ENCODE results near the gene ICE1. TPM values are rescaled to one million over a fixed set of nuclear protein-coding genes. Genes with fewer than 3 reads are reported as not detected.
"Not testable (repeated sequence)": the region's sequence is repeated elsewhere in the genome, so short reads cannot be mapped to it uniquely, and the experiment has no call there.

Gene ICE1
- total RNA-seq, 1 experiment from 2014 or later: 30.6 TPM

GRCh38 chr5:5394384-5394986 lies 28.0 kb upstream of the ICE1 start:
- H3K4me1 ChIP-seq; H3K4me3 Mint-ChIP-seq (ENCODE audit: unreplicated experiment); H3K27ac Mint-ChIP-seq (ENCODE audit: unreplicated experiment); CTCF ChIA-PET; POLR2A ChIA-PET; H3K9me3 Mint-ChIP-seq (ENCODE audit: unreplicated experiment); H3K9me3 ChIP-seq; BruUV-seq (replicated peaks); H3K36me3 ChIP-seq (ENCODE audit: control insufficient read depth, insufficient read depth, low read length); H3K36me3 Mint-ChIP-seq (ENCODE audit: insufficient read depth, unreplicated experiment); H3K4me1 Mint-ChIP-seq (ENCODE audit: low read depth, unreplicated experiment); H3K4me3 ChIP-seq (ENCODE audit: low read depth, low read length); intact Hi-C loops (cut with micrococcal nuclease; ENCODE audit: unreplicated experiment); H3K27me3 Mint-ChIP-seq (ENCODE audit: insufficient read depth, unreplicated experiment); H3K27me3 ChIP-seq (replicated peaks; ENCODE audit: control insufficient read depth, insufficient read depth, low read length): not testable (repeated sequence)
- DNase-seq: peak in 1 of 2 experiments; percentile 64
- TF ChIP-seq CTCF (IDR thresholded peaks at IDR 0.05; ENCODE audit: insufficient read depth in 1 of 2, low read depth in 1 of 2, low read length in 1 of 2, severe bottlenecking in 1 of 2, unreplicated experiment in 1 of 2): peak; percentile 48 to 57

DNA sequence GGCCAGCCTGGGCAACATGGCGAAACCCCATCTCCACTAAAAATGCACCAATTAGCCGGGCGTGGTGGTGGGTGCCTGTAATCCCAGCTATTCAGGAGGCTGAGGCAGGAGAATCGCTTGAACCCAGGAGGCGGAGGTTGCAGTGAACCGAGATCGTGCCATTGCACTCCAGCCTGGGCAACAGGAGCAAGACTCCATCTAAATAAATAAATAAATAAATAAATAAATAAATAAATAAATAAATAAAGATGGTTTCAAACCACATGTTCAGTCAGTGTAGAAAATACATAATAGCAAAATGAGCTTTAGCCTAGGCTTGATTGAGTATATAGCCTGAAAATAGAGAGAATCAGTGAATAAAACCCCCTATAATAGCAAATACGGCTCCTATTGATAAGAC lies 27.4 kb upstream of the ICE1 start:
- H3K9me3 ChIP-seq; H3K4me3 ChIP-seq (ENCODE audit: low read depth, low read length); H3K36me3 ChIP-seq (ENCODE audit: control insufficient read depth, insufficient read depth, low read length); H3K4me1 ChIP-seq; H3K4me3 Mint-ChIP-seq (ENCODE audit: unreplicated experiment); H3K4me1 Mint-ChIP-seq (ENCODE audit: low read depth, unreplicated experiment); intact Hi-C loops (cut with micrococcal nuclease; ENCODE audit: unreplicated experiment); BruUV-seq (replicated peaks); POLR2A ChIA-PET; CTCF ChIA-PET; H3K27me3 Mint-ChIP-seq (ENCODE audit: insufficient read depth, unreplicated experiment); DNase-seq; H3K27ac Mint-ChIP-seq (ENCODE audit: unreplicated experiment); H3K36me3 Mint-ChIP-seq (ENCODE audit: insufficient read depth, unreplicated experiment); H3K27me3 ChIP-seq (replicated peaks; ENCODE audit: control insufficient read depth, insufficient read depth, low read length): not testable (repeated sequence)
- peaks cover 14% of the 10 kb centered on the region for H3K9me3 Mint-ChIP-seq (ENCODE audit: unreplicated experiment)

GRCh38 chr5:5398071-5398470 lies 24.4 kb upstream of the ICE1 start:
- Mint-ChIP-seq H3K4me3 (ENCODE audit: unreplicated experiment) (no peak overlapping the region), H3K27ac (ENCODE audit: unreplicated experiment) (no peak overlapping the region), H3K9me3 (ENCODE audit: unreplicated experiment) (peaks cover 20% of the 10 kb centered on the region), H3K4me1 (ENCODE audit: low read depth, unreplicated experiment) (no peaks in the 10 kb centered on the region), H3K27me3 (ENCODE audit: insufficient read depth, unreplicated experiment) (no peaks in the 10 kb centered on the region), H3K36me3 (ENCODE audit: insufficient read depth, unreplicated experiment) (no peaks in the 10 kb centered on the region)
- Histone ChIP-seq H3K27me3 (replicated peaks; ENCODE audit: control insufficient read depth, insufficient read depth, low read length) (no peaks in the 10 kb centered on the region), H3K9me3 (no peaks in the 10 kb centered on the region), H3K4me1 (no peaks in the 10 kb centered on the region), H3K4me3 (ENCODE audit: low read depth, low read length) (no peak overlapping the region), H3K36me3 (ENCODE audit: control insufficient read depth, insufficient read depth, low read length) (no peaks in the 10 kb centered on the region)
- BruUV-seq (replicated peaks): no TSS peak
- ChIA-PET POLR2A (no interaction called here), CTCF (no interaction called here)
- intact Hi-C loops (cut with micrococcal nuclease; ENCODE audit: unreplicated experiment): no loop called here
- no peak for TF ChIP-seq CTCF (IDR thresholded peaks at IDR 0.05; ENCODE audit: insufficient read depth in 1 of 2, low read depth in 1 of 2, low read length in 1 of 2, severe bottlenecking in 1 of 2, unreplicated experiment in 1 of 2)
- DNase-seq: no peak

- no peaks in the 10 kb centered on the region for H3K4me1 Mint-ChIP-seq (ENCODE audit: low read depth, unreplicated experiment)
- Histone ChIP-seq H3K27me3 (replicated peaks; ENCODE audit: control insufficient read depth, insufficient read depth, low read length) (no peaks in the 10 kb centered on the region), H3K36me3 (ENCODE audit: control insufficient read depth, insufficient read depth, low read length) (no peaks in the 10 kb centered on the region), H3K9me3 (no peaks in the 10 kb centered on the region), H3K4me3 (ENCODE audit: low read depth, low read length) (no peak overlapping the region), H3K4me1 (no peaks in the 10 kb centered on the region)
- no peaks in the 10 kb centered on the region for H3K36me3 Mint-ChIP-seq (ENCODE audit: insufficient read depth, unreplicated experiment)
- DNase-seq: no peak
- BruUV-seq (replicated peaks): no TSS peak
- peaks cover 20% of the 10 kb centered on the region for H3K9me3 Mint-ChIP-seq (ENCODE audit: unreplicated experiment)
- H3K27ac Mint-ChIP-seq (ENCODE audit: unreplicated experiment): no peak overlapping the region
- H3K27me3 Mint-ChIP-seq (ENCODE audit: insufficient read depth, unreplicated experiment): no peaks in the 10 kb centered on the region
- no peak for TF ChIP-seq CTCF (IDR thresholded peaks at IDR 0.05; ENCODE audit: insufficient read depth in 1 of 2, low read depth in 1 of 2, low read length in 1 of 2, severe bottlenecking in 1 of 2, unreplicated experiment in 1 of 2)
- intact Hi-C loops (cut with micrococcal nuclease; ENCODE audit: unreplicated experiment): no loop called here
- ChIA-PET CTCF (no interaction called here), POLR2A (no interaction called here)
- H3K4me3 Mint-ChIP-seq (ENCODE audit: unreplicated experiment): no peak overlapping the region
These were observed 21.4 kb upstream of the ICE1 start for GRCh38 chr5:5401095-5401494.
